ENCODE data around the gene CORT.
A peak's percentile ranks its signal among the peaks of the same experiment; 100 is the strongest.
"Not testable (repeated sequence)": the region's sequence is repeated elsewhere in the genome, so short reads cannot be mapped to it uniquely, and the experiment has no call there.

CORT gene

GRCh38 chr1:10440305-10440704 is 9.5 kb upstream of the CORT start:
- no peak for DNase-seq

GRCh38 chr1:10440794-10441193 is 9.0 kb upstream of the CORT start:
- DNase-seq: no peak

- DNase-seq: no peak
Measured at GRCh38 chr1:10444248-10444647, 5.6 kb upstream of the CORT start.

GRCh38 chr1:10444795-10445397 is 4.9 kb upstream of the CORT start:
- DNase-seq: no peak

- no peak for DNase-seq
Measured at GRCh38 chr1:10446790-10447422, 2.9 kb upstream of the CORT start.

GRCh38 chr1:10450156-10450814 is 454 bp downstream of the CORT start:
- no peak for DNase-seq

- DNase-seq: peak; percentile 15
Measured at GRCh38 chr1:10450836-10451235, 1.0 kb downstream of the CORT start.

- DNase-seq: peak; percentile 29
Measured at GRCh38 chr1:10451287-10451686, 1.5 kb downstream of the CORT start.

GRCh38 chr1:10456048-10456447 is 6.2 kb downstream of the CORT start:
- no peak for DNase-seq

GRCh38 chr1:10456661-10457060 is 6.8 kb downstream of the CORT start:
- DNase-seq: no peak

GRCh38 chr1:10457462-10457861 is 7.6 kb downstream of the CORT start:
- not testable (repeated sequence) for DNase-seq

- no peak for DNase-seq
Measured at GRCh38 chr1:10457875-10458274, 8.0 kb downstream of the CORT start.

- no peak for DNase-seq
Measured at GRCh38 chr1:10459184-10459583, 9.4 kb downstream of the CORT start.

GRCh38 chr1:10467078-10467477 is 17.2 kb downstream of the CORT start:
- no peak for DNase-seq

- no peak for DNase-seq
Measured at GRCh38 chr1:10470043-10470442, 20.2 kb downstream of the CORT start.

- DNase-seq: no peak
Measured at GRCh38 chr1:10471411-10472219, 21.8 kb downstream of the CORT start.

GRCh38 chr1:10472220-10473144 is 22.7 kb downstream of the CORT start, which contains the start of gene DFFA:
TSS of gene DFFA (minus strand) at chr1:10472529. CDS start at chr1:10472458, 71 bp downstream.
- DNase-seq: peak; percentile 96

- DNase-seq: no peak
Measured at GRCh38 chr1:10473145-10473765, 23.4 kb downstream of the CORT start.

GRCh38 chr1:10474309-10474612 is 24.4 kb downstream of the CORT start:
- not testable (repeated sequence) for DNase-seq

- DNase-seq: peak; percentile 76
Measured at GRCh38 chr1:10474613-10475507, 25.0 kb downstream of the CORT start, which contains the start of gene PEX14. TSS of gene PEX14 (plus strand) at chr1:10474950. CDS start at chr1:10474967, 17 bp downstream.

- no peak for DNase-seq
Measured at GRCh38 chr1:10475510-10475909, 25.7 kb downstream of the CORT start.

All from NCI-H446 treated with DMSO at 0.1 percent for 48 hours (cell line).